Rectal smooth muscle tissue (tissue), 1 donor: ENCODE measurements around the gene GNE.
"Not testable (repeated sequence)": the region's sequence is repeated elsewhere in the genome, so short reads cannot be mapped to it uniquely, and the experiment has no call there.

Source experiments
- H3K27ac ChIP-seq: one replicate; pipeline ENCODE4 v1.7.0; 2013; ENCODE audit warnings: low read depth, low read length, inconsistent platforms
- H3K27me3 ChIP-seq: one replicate; pipeline ENCODE4 v1.7.0; 2013; ENCODE audit warnings: low read length; ENCODE audit not compliant: control insufficient read depth, insufficient read depth
- H3K36me3 ChIP-seq: one replicate; pipeline ENCODE4 v1.7.0; 2013; ENCODE audit warnings: low read length; ENCODE audit not compliant: control insufficient read depth, insufficient read depth
- H3K4me1 ChIP-seq: one replicate; pipeline ENCODE4 v1.7.0; 2013; ENCODE audit warnings: low read length; ENCODE audit not compliant: control insufficient read depth, insufficient read depth
- H3K4me3 ChIP-seq: one replicate; pipeline ENCODE4 v1.7.0; 2013; ENCODE audit warnings: low read length
- H3K9ac ChIP-seq: one replicate; pipeline ENCODE4 v1.7.0; 2013; ENCODE audit warnings: low read length

The GNE gene

GRCh38 chr9:36175209-36175608 is 83.0 kb downstream of the GNE start:
- H3K36me3 ChIP-seq, H3K4me3 ChIP-seq, H3K27ac ChIP-seq, H3K4me1 ChIP-seq, H3K9ac ChIP-seq, H3K27me3 ChIP-seq: not testable (repeated sequence)

GRCh38 chr9:36174731-36175130 is 83.5 kb downstream of the GNE start:
- no peaks in the 10 kb centered on the region for H3K36me3 ChIP-seq
- H3K4me3 ChIP-seq, result no peak overlapping the region
- H3K27ac ChIP-seq, result no peak overlapping the region
- no peaks in the 10 kb centered on the region for H3K4me1 ChIP-seq
- H3K27me3 ChIP-seq, result no peaks in the 10 kb centered on the region
- no peak overlapping the region for H3K9ac ChIP-seq

DNA sequence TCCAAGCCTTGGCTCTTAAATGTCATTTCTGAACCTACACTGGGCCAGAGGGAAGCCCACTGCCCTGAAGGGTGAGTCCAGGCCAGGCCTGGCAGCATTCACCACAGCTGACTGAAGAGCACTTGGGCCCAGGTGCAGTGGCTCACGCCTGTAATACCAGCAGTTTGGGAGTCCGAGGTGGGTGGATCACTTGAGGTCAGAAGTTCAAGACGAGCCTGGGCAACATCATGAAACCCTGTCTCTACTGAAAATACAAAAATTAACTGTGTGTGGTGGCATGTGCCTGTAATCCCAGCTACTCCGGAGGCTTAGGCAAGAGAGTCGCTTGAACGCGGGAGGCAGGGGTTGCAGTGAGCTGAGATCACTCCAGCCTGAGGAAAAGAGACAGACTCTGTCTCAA is 84.0 kb downstream of the GNE start:
- no peak overlapping the region for H3K4me3 ChIP-seq
- no peaks in the 10 kb centered on the region for H3K27me3 ChIP-seq
- H3K9ac ChIP-seq, result no peak overlapping the region
- no peaks in the 10 kb centered on the region for H3K4me1 ChIP-seq
- H3K36me3 ChIP-seq, result no peaks in the 10 kb centered on the region
- H3K27ac ChIP-seq, result no peak overlapping the region

DNA sequence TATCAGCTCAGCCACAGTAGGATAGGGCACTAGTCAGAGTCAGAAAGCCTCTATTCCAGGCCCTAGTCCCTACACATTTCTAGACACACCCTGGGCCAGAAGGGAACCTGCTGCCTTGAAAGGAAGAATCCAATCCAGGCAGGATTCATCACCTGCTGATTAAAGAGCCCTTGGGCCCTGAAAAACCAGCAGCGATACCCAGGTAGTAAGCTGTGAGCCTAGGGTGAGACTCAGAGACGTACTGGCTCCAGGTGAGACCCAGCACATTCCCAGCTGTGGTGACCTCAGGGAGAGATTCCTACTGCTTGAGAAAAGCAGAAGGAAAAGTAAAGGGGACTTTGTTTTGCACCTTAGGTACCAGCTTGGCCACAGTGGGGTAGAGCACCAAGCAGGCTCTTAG is 84.4 kb downstream of the GNE start:
- no peak overlapping the region for H3K27ac ChIP-seq
- no peak overlapping the region for H3K4me3 ChIP-seq
- H3K36me3 ChIP-seq, result no peaks in the 10 kb centered on the region
- no peaks in the 10 kb centered on the region for H3K27me3 ChIP-seq
- no peaks in the 10 kb centered on the region for H3K4me1 ChIP-seq
- H3K9ac ChIP-seq, result no peak overlapping the region

- Histone ChIP-seq H3K9ac (no peak overlapping the region), H3K27me3 (no peaks in the 10 kb centered on the region), H3K4me3 (no peak overlapping the region), H3K36me3 (no peaks in the 10 kb centered on the region), H3K27ac (no peak overlapping the region), H3K4me1 (no peaks in the 10 kb centered on the region)
Measured at GRCh38 chr9:36170531-36170930, 87.7 kb downstream of the GNE start.

- no peak overlapping the region for H3K9ac ChIP-seq
- H3K27ac ChIP-seq, result no peak overlapping the region
- no peaks in the 10 kb centered on the region for H3K36me3 ChIP-seq
- H3K4me1 ChIP-seq, result peaks cover 4% of the 10 kb centered on the region
- H3K27me3 ChIP-seq, result no peaks in the 10 kb centered on the region
- no peak overlapping the region for H3K4me3 ChIP-seq
Measured at GRCh38 chr9:36169708-36170107, 88.5 kb downstream of the GNE start.

GRCh38 chr9:36169166-36169565 is 89.1 kb downstream of the GNE start, which contains the start of gene CCIN:
CCIN (plus strand) TSS chr9:36169388; CDS start chr9:36169503, 115 bp downstream.
- Histone ChIP-seq H3K4me3 (no peak within 1 kb of the TSS), H3K4me1 (peaks cover 7% of the 10 kb centered on the region), H3K27ac (no peak within 1 kb of the TSS), H3K27me3 (no peaks in the 10 kb centered on the region), H3K36me3 (no peaks in the 10 kb centered on the region), H3K9ac (no peak within 1 kb of the TSS)

DNA sequence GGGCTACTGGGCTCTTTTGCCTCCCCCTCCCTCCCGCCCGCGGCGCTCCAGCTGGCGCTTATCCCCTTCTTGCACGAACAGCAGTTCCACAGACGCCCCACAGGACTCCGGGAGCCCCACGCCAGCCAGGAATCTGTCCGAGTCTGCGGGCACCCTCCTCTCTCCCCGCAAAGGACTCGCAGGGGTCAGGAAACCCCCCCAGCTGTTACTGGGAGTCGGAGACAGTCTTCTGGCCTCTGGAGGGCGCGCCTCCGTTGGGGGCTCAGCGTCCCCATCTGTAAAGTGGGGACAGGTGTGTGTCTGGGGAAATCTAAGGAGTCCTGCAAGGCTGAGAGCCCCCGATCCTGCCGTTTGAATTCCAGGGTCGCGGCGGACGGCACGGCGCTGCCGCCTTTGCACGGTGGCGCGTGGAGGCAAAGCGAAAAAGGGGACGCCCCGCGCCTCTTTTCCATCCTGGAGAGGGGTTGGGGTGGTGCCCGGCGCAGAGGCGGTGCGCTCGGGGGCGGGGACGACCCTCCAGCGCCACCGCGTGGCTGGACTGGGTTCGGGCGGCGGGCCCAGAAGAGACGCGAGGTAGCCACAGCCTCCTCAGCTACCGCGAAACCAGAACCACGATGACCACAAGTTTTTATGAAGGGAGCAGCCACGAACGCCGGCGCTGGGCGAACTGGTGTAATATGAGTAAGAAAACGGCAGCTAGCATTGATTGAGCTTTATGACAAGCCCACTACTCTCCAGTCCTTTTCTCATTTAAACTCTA is 91.9 kb downstream of the GNE start:
- peak overlapping the region; percentile 68 for H3K4me3 ChIP-seq
- H3K9ac ChIP-seq, result no peak overlapping the region
- H3K36me3 ChIP-seq, result peaks cover 3% of the 10 kb centered on the region
- H3K27ac ChIP-seq, result peak overlapping the region; percentile 80
- H3K27me3 ChIP-seq, result no peaks in the 10 kb centered on the region
- peaks cover 20% of the 10 kb centered on the region for H3K4me1 ChIP-seq

GRCh38 chr9:36165826-36166167 is 92.5 kb downstream of the GNE start:
- no peaks in the 10 kb centered on the region for H3K27me3 ChIP-seq
- H3K9ac ChIP-seq, result no peak overlapping the region
- peaks cover 20% of the 10 kb centered on the region for H3K4me1 ChIP-seq
- H3K36me3 ChIP-seq, result peaks cover 3% of the 10 kb centered on the region
- H3K4me3 ChIP-seq, result peak overlapping the region; percentile 29
- H3K27ac ChIP-seq, result peak overlapping the region; percentile 65

- Histone ChIP-seq H3K27ac (peak overlapping the region; percentile 87), H3K4me1 (peaks cover 20% of the 10 kb centered on the region), H3K4me3 (no peak overlapping the region), H3K36me3 (peaks cover 3% of the 10 kb centered on the region), H3K27me3 (no peaks in the 10 kb centered on the region), H3K9ac (no peak overlapping the region)
Measured at GRCh38 chr9:36164989-36165388, 93.3 kb downstream of the GNE start.
